ENCODE data around the gene EFNB1.
"Not testable (repeated sequence)": the region's sequence is repeated elsewhere in the genome, so short reads cannot be mapped to it uniquely, and the experiment has no call there.

GRCh38 chrX:68798400-68798799, 30.4 kb upstream of the EFNB1 start:
- TF ChIP-seq CTCF (conservative IDR thresholded peaks at IDR 0.05; ENCODE audit: low read depth, low read length); EZH2 (IDR thresholded peaks at IDR 0.05; ENCODE audit: borderline replicate concordance, low read depth, low read length, poor library complexity, severe bottlenecking): not testable (repeated sequence)

Data from A673 (cell line).